Epithelial cell of esophagus (primary cell): ENCODE results near the gene ECD.

Experiments used
- DNase-seq: peaks from one replicate; pipeline ENCODE4 v3.0.0; 2010; ENCODE audit warnings: low read depth
- H3K4me3 ChIP-seq: 2 replicates; pipeline ENCODE4 v1.5.1; 2011; ENCODE audit warnings: mild to moderate bottlenecking, low read length, control low read depth
- CTCF ChIP-seq: IDR thresholded peaks from 2 replicates; pipeline ENCODE4 v1.5.1; 2011; ENCODE audit warnings: low read depth, mild to moderate bottlenecking, low read length, control low read depth, inconsistent platforms; ENCODE audit not compliant: insufficient read depth; ENCODE audit errors: missing control alignments

ECD gene

GRCh38 chr10:73099141-73099540 lies 68.7 kb downstream of the ECD start:
- DNase-seq, result no peak
- TF ChIP-seq CTCF, result no peak
- no peak overlapping the region for H3K4me3 ChIP-seq

DNA sequence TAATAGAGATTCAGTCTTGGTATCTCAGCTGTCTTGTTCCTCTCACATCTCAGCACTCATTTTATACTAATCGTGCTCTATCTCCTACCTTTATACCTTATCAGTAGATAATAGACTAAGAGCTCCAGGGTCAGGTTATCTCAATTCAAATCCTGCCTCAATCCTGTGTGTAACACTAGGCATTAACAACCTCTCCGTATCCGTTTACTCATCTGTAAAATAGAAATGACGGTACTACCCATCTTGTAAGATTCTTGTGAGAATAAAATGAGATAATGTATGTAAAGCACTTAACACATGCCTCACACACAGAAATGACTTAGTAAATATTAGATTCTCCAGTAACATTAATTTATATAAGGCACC lies 70.5 kb downstream of the ECD start:
- H3K4me3 ChIP-seq, result peak overlapping the region; percentile 94
- TF ChIP-seq CTCF, result no peak

GRCh38 chr10:73096449-73097304 lies 71.1 kb downstream of the ECD start, which contains the start of gene P4HA1:
TSS of gene P4HA1 (minus strand) at chr10:73096866. CDS start at chr10:73074883, 21,983 bp downstream.
- DNase-seq, result peak; percentile 97
- peak within 1 kb of the TSS; percentile 94 for H3K4me3 ChIP-seq
- peak; percentile 60 for TF ChIP-seq CTCF

More for the DNA sequence above, 70.5 kb downstream of the ECD start:
- DNase-seq, result no peak

- no peak for TF ChIP-seq CTCF
- DNase-seq, result peak; percentile 78
- peak overlapping the region; percentile 94 for H3K4me3 ChIP-seq
Measured at GRCh38 chr10:73096041-73096448, 71.8 kb downstream of the ECD start.

GRCh38 chr10:73095481-73096021 lies 72.3 kb downstream of the ECD start:
- H3K4me3 ChIP-seq, result peak overlapping the region; percentile 94
- peak; percentile 37 for DNase-seq
- TF ChIP-seq CTCF, result no peak

DNA sequence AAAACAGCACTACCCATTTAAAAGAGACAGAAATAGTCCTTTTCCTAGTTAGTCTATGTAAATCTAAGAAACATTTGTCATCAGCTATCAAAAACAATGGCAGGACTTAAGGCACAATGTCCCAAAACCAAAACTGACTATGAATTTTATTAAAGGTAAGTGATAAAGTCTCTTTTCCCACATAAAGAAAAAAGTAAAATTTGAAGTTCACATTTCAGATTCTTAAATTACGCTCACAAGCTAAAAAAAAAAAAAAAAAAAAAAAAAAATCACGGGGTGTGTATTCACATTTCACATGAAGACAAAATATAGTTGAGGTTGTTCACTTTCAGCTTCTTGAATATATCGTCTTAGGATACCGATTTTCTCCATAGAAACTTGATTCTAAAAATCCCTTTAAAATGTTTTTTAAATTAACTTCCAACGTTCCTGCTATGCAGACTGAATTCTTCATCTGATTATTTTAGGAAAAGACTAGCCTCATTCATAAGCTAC lies 72.8 kb downstream of the ECD start:
- DNase-seq, result no peak
- TF ChIP-seq CTCF, result no peak
- peak overlapping the region; percentile 94 for H3K4me3 ChIP-seq
